Measurements from ENCODE around the gene MYL2.

- no peak for TF ChIP-seq IRF2 (CRISPR knock-in tag; IDR thresholded peaks at IDR 0.05; ENCODE audit: borderline replicate concordance, low read depth)
- no peak for TF ChIP-seq RELA (CRISPR knock-in tag; IDR thresholded peaks at IDR 0.05; ENCODE audit: borderline replicate concordance)
- no peak for TF ChIP-seq CTCF (IDR thresholded peaks at IDR 0.05)
Observed at GRCh38 chr12:110906516-110906915, 13.9 kb downstream of the MYL2 start.

Measured in WTC11 (cell line).